Testis (tissue), 2 donors: ENCODE results near the gene KCNJ1.

ENCODE experiments used
- POLR2A ChIP-seq: fragments of 450-650 bp; IDR thresholded peaks from one replicate; pipeline ENCODE4 v1.6.1; 2017; ENCODE audit warnings: antibody characterized with exemption, mild to moderate bottlenecking, moderate library complexity
- TF ChIP-seq, protein P1 (sequence below), 3 experiments: fragments of 450-650 bp in 2 of 3; fragments of 200-600 bp in 1 of 3; sonication (generic) in 1 of 3; IDR thresholded peaks; one replicate each; pipeline ENCODE4 v1.5.1; 2016 to 2019; ENCODE audit warnings: antibody characterized with exemption in 3 of 3, mild to moderate bottlenecking in 2 of 3, moderate library complexity in 1 of 3

DNA sequence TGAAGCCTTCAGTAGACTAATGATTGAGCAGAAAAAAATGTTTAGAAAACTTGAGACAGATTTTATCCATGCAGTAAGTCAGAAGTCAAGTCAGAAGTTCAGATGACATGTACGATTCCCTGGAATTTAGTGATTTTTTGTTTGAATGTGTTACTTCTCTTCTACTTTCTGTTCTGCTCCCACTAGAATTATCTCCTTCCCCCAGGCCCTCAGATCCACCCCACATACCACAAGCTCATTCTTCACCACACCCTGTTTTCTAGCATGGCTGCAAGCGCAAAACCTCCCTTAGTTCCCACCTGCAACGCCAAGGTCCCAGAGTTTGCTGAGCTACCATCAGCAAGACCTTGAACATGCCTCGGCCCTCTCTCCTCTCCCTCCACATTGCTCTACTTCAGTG, 64.1 kb downstream of the KCNJ1 start:
- TF ChIP-seq POLR2A, result no peak
- TF ChIP-seq, protein P1, sequence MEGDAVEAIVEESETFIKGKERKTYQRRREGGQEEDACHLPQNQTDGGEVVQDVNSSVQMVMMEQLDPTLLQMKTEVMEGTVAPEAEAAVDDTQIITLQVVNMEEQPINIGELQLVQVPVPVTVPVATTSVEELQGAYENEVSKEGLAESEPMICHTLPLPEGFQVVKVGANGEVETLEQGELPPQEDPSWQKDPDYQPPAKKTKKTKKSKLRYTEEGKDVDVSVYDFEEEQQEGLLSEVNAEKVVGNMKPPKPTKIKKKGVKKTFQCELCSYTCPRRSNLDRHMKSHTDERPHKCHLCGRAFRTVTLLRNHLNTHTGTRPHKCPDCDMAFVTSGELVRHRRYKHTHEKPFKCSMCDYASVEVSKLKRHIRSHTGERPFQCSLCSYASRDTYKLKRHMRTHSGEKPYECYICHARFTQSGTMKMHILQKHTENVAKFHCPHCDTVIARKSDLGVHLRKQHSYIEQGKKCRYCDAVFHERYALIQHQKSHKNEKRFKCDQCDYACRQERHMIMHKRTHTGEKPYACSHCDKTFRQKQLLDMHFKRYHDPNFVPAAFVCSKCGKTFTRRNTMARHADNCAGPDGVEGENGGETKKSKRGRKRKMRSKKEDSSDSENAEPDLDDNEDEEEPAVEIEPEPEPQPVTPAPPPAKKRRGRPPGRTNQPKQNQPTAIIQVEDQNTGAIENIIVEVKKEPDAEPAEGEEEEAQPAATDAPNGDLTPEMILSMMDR (IDR thresholded peaks at IDR 0.05), result no peak
